Spleen (tissue), 7 donors: Measurements from ENCODE around the gene SLC5A12.

ENCODE experiments used
- CTCF ChIP-seq, 11 experiments: fragments of 200-600 bp in 7 of 11; fragments of 450-650 bp in 4 of 11; sonication (generic) in 4 of 11; IDR thresholded peaks in 8 of 11; conservative IDR thresholded peaks in 3 of 11; 1 replicate in 7 of 11; 2 replicates in 4 of 11; pipeline versions ENCODE4 v1.4.0 to v1.8.0; 2016 to 2021; ENCODE audit warnings: antibody characterized with exemption in 11 of 11, inconsistent platforms in 4 of 11, mild to moderate bottlenecking in 1 of 11
- POLR2A ChIP-seq, 3 donors: fragments of 450-650 bp; IDR thresholded peaks; one replicate each; pipeline ENCODE4 v1.5.1; 2017; ENCODE audit warnings: antibody characterized with exemption in 3 of 3, mild to moderate bottlenecking in 1 of 3
- donor health status: DM: no; HTN: no; CAD: no; lungs with moderate emphysema.
- donor health status: DM: no; HTN: no; CAD: no.
- donor health status: DM: no; HTN: no; CAD: no.

- TF ChIP-seq POLR2A (IDR thresholded peaks at IDR 0.05) (no peak), CTCF (IDR thresholded peaks at IDR 0.05 in 8 of 11, conservative IDR thresholded peaks at IDR 0.05 in 3 of 11) (no peak)
Measured at GRCh38 chr11:26675233-26675928, 46.5 kb downstream of the SLC5A12 start.
